ENCODE measurements around the gene NAV2. TPM values are rescaled to one million over a fixed set of nuclear protein-coding genes. Genes with fewer than 3 reads are reported as not detected.

NAV2 gene
- polyA plus RNA-seq, 1 donor from 2014 or later, result 3.0 TPM

DNA sequence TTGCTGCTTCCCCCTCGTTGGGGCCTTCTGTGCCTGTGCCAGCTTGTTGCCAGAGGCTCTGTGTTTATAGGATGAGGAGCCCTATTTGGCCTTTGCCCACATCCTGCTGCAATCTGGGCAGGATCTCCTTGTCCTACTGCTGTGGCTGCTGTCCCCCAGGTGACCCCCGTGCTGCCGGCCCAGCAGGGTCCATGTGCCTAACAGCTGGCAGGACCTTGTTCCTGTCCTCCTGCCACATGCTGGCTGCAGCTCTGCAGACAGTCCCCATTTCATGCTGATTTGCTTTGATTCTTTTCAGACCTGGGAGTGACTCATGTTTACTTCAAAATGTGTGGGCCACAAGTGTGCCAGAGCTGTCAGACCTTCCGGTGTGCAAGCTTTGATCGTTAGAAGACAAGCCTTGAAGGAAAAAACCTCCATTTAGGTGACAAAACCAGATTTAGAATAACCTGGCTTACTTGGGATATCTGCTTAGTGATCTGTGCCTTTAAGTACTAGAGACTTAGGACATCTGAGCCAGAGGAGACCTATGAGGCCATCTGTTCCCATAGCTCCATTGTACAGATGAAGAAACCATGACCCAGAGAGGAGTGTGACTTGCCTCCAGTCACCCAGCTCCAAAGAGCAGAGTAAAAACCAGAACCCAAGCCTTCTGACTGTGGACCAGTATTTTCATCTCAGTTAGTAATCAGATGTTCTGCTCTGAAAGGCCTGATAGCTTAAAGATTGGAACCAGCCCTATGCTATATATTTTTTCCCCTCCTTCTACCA lies 11.1 kb downstream of the NAV2 start:
- H2AFZ ChIP-seq (ENCODE audit: low read depth, low read length), result no peak overlapping the region
- H3K9me2 ChIP-seq (ENCODE audit: insufficient read depth, low read length), result no peaks in the 10 kb centered on the region
- no peaks in the 10 kb centered on the region for H3F3A ChIP-seq (ENCODE audit: insufficient read depth, low read length, poor library complexity, severe bottlenecking)
- no peaks in the 10 kb centered on the region for H4K20me1 ChIP-seq (ENCODE audit: insufficient read depth)
- no peak for TF ChIP-seq MXI1 (conservative IDR thresholded peaks at IDR 0.05; ENCODE audit: poor library complexity, severe bottlenecking)
- TF ChIP-seq, protein P1, sequence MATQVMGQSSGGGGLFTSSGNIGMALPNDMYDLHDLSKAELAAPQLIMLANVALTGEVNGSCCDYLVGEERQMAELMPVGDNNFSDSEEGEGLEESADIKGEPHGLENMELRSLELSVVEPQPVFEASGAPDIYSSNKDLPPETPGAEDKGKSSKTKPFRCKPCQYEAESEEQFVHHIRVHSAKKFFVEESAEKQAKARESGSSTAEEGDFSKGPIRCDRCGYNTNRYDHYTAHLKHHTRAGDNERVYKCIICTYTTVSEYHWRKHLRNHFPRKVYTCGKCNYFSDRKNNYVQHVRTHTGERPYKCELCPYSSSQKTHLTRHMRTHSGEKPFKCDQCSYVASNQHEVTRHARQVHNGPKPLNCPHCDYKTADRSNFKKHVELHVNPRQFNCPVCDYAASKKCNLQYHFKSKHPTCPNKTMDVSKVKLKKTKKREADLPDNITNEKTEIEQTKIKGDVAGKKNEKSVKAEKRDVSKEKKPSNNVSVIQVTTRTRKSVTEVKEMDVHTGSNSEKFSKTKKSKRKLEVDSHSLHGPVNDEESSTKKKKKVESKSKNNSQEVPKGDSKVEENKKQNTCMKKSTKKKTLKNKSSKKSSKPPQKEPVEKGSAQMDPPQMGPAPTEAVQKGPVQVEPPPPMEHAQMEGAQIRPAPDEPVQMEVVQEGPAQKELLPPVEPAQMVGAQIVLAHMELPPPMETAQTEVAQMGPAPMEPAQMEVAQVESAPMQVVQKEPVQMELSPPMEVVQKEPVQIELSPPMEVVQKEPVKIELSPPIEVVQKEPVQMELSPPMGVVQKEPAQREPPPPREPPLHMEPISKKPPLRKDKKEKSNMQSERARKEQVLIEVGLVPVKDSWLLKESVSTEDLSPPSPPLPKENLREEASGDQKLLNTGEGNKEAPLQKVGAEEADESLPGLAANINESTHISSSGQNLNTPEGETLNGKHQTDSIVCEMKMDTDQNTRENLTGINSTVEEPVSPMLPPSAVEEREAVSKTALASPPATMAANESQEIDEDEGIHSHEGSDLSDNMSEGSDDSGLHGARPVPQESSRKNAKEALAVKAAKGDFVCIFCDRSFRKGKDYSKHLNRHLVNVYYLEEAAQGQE (IDR thresholded peaks at IDR 0.05; ENCODE audit: borderline replicate concordance), result no peak
- no peak for TF ChIP-seq RAD21 (conservative IDR thresholded peaks at IDR 0.05)
- TF ChIP-seq EP300 (conservative IDR thresholded peaks at IDR 0.05; ENCODE audit: poor library complexity, severe bottlenecking), result no peak
- TF ChIP-seq SMC3 (conservative IDR thresholded peaks at IDR 0.05; ENCODE audit: poor library complexity), result no peak
- TF ChIP-seq TAF1 (IDR thresholded peaks at IDR 0.05; ENCODE audit: low read depth), result no peak
- H3K36me3 ChIP-seq (ENCODE audit: insufficient read depth, low read length), result no peaks in the 10 kb centered on the region
- H3K4me2 ChIP-seq (ENCODE audit: low read length), result no peak overlapping the region
- no peak overlapping the region for H3K9ac ChIP-seq (ENCODE audit: low read length)
- H3K27ac ChIP-seq (ENCODE audit: low read length), result no peak overlapping the region
- H3K4me3 ChIP-seq (ENCODE audit: low read length), result no peak overlapping the region
- H3K27me3 ChIP-seq (ENCODE audit: insufficient read depth, low read depth, low read length), result no peaks in the 10 kb centered on the region
- H3K9me3 ChIP-seq (ENCODE audit: low read length), result no peaks in the 10 kb centered on the region
- no peaks in the 10 kb centered on the region for H3K79me2 ChIP-seq (replicated peaks; ENCODE audit: insufficient read depth, low read length)

DNA sequence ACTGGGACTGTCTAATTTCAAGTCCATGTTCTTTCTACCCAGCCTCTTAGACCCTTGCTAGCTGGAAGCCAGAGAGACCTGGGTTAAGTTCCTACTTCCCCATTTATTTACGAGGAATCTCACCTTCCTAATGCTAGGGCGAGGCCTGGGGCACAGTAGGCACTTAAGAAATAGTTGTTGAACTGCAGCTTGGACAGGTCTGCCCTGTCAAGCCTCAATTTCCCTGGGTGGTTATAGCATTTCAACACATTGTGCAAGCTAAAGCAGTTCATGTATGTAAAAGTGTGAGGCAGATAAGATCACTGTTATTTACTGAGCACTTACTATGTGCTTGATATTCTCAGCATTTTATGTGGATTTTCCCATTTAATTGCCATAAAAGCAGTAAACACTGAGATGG lies 12.1 kb downstream of the NAV2 start:
- TF ChIP-seq SMC3 (conservative IDR thresholded peaks at IDR 0.05; ENCODE audit: poor library complexity) (no peak), EZH2 (IDR thresholded peaks at IDR 0.05; ENCODE audit: borderline replicate concordance, insufficient read depth, low read length, poor library complexity, severe bottlenecking) (no peak), EP300 (conservative IDR thresholded peaks at IDR 0.05; ENCODE audit: poor library complexity, severe bottlenecking) (no peak), TAF1 (IDR thresholded peaks at IDR 0.05; ENCODE audit: low read depth) (no peak), POLR2AphosphoS5 (IDR thresholded peaks at IDR 0.05) (no peak), MXI1 (conservative IDR thresholded peaks at IDR 0.05; ENCODE audit: poor library complexity, severe bottlenecking) (no peak), RAD21 (conservative IDR thresholded peaks at IDR 0.05) (no peak)
- TF ChIP-seq, protein P2, sequence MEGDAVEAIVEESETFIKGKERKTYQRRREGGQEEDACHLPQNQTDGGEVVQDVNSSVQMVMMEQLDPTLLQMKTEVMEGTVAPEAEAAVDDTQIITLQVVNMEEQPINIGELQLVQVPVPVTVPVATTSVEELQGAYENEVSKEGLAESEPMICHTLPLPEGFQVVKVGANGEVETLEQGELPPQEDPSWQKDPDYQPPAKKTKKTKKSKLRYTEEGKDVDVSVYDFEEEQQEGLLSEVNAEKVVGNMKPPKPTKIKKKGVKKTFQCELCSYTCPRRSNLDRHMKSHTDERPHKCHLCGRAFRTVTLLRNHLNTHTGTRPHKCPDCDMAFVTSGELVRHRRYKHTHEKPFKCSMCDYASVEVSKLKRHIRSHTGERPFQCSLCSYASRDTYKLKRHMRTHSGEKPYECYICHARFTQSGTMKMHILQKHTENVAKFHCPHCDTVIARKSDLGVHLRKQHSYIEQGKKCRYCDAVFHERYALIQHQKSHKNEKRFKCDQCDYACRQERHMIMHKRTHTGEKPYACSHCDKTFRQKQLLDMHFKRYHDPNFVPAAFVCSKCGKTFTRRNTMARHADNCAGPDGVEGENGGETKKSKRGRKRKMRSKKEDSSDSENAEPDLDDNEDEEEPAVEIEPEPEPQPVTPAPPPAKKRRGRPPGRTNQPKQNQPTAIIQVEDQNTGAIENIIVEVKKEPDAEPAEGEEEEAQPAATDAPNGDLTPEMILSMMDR (IDR thresholded peaks at IDR 0.05; ENCODE audit: poor library complexity, severe bottlenecking), result no peak
- TF ChIP-seq, protein P1 (IDR thresholded peaks at IDR 0.05; ENCODE audit: borderline replicate concordance), result no peak
- Histone ChIP-seq H3K9me3 (ENCODE audit: low read length) (no peaks in the 10 kb centered on the region), H3K27ac (ENCODE audit: low read length) (no peak overlapping the region), H3K9me2 (ENCODE audit: insufficient read depth, low read length) (no peaks in the 10 kb centered on the region), H3K36me3 (ENCODE audit: insufficient read depth, low read length) (no peaks in the 10 kb centered on the region), H3K27me3 (ENCODE audit: insufficient read depth, low read depth, low read length) (no peaks in the 10 kb centered on the region), H4K20me1 (ENCODE audit: insufficient read depth) (no peaks in the 10 kb centered on the region), H3K4me3 (ENCODE audit: low read length) (no peak overlapping the region), H3K9ac (ENCODE audit: low read length) (no peak overlapping the region), H2AFZ (ENCODE audit: low read depth, low read length) (no peak overlapping the region), H3F3A (ENCODE audit: insufficient read depth, low read length, poor library complexity, severe bottlenecking) (no peaks in the 10 kb centered on the region), H3K4me2 (ENCODE audit: low read length) (no peak overlapping the region), H3K79me2 (replicated peaks; ENCODE audit: insufficient read depth, low read length) (no peaks in the 10 kb centered on the region)

Data from neural cell (in vitro differentiated cells).